Naive B cell (primary cell): Measurements from ENCODE around the gene HNRNPUL1. TPM values are rescaled to one million over a fixed set of nuclear protein-coding genes. Genes with fewer than 3 reads are reported as not detected.
A peak's percentile ranks its signal among the peaks of the same experiment; 100 is the strongest.

Experiments used
- ATAC-seq, 2 donors: fragments of 150-1000 bp; cut with Tn5 transposase; 2 replicates each; pipeline ENCODE4 v1.10.0; 2021; ENCODE audit warnings: low read depth in 2 of 2, mild to moderate bottlenecking in 2 of 2, moderate library complexity in 2 of 2
- DNase-seq: peaks from one replicate; pipeline ENCODE4 v3.0.0; 2022
- H3K27ac Mint-ChIP-seq, 6 donors: one replicate each; pipeline ENCODE4 v1.8.0; 2020 to 2022; ENCODE audit warnings: mild to moderate bottlenecking in 6 of 6, mixed read lengths in 6 of 6, moderate library complexity in 5 of 6, inconsistent platforms in 2 of 6
- H3K27me3 Mint-ChIP-seq, 3 donors: one replicate each; pipeline ENCODE4 v1.8.0; 2021 to 2022; ENCODE audit warnings: mixed read lengths in 3 of 3, mild to moderate bottlenecking in 1 of 3
- H3K36me3 Mint-ChIP-seq, 2 donors: one replicate each; pipeline ENCODE4 v1.8.0; 2020 to 2022; ENCODE audit warnings: mixed read lengths in 2 of 2, inconsistent platforms in 1 of 2, mild to moderate bottlenecking in 1 of 2
- H3K4me1 Mint-ChIP-seq, 3 donors: one replicate each; pipeline ENCODE4 v1.8.0; 2020 to 2022; ENCODE audit warnings: mixed read lengths in 3 of 3, inconsistent platforms in 1 of 3, mild to moderate bottlenecking in 1 of 3, moderate library complexity in 1 of 3
- H3K4me3 Mint-ChIP-seq, 8 donors: one replicate each; pipeline ENCODE4 v1.8.0; 2020 to 2022; ENCODE audit warnings: mild to moderate bottlenecking in 8 of 8, mixed read lengths in 8 of 8, moderate library complexity in 8 of 8, inconsistent platforms in 2 of 8
- H3K9me3 Mint-ChIP-seq, 7 donors: one replicate each; pipeline ENCODE4 v1.8.0; 2020 to 2022; ENCODE audit warnings: mixed read lengths in 7 of 7, mild to moderate bottlenecking in 5 of 7, inconsistent platforms in 2 of 7, moderate library complexity in 1 of 7
- polyA plus RNA-seq, 6 donors: library from polyadenylated mRNA; unstranded; fragments of 300-500 nt; fragmentation: Illumina TruSeq; gene quantifications; one replicate each; pipeline ENCODE4 v1.2.3, GENCODE V29; 2021; ENCODE audit warnings: low read depth in 6 of 6

The HNRNPUL1 gene
- polyA plus RNA-seq, 6 donors from 2014 or later, result 26.2 to 85.3 (median 54.4) TPM

- Mint-ChIP-seq H3K9me3 (peaks cover 0 to 3% (median 0%) of the 10 kb centered on the region in 7 donors), H3K4me1 (peaks cover 49 to 65% (median 63%) of the 10 kb centered on the region in 3 donors), H3K36me3 (peaks cover 4 to 14% of the 10 kb centered on the region in 2 donors), H3K4me3 (peak overlapping the region; percentile 92 to 100 (median 98)), H3K27ac (peak overlapping the region; percentile 97 to 99 (median 99)), H3K27me3 (no peaks in the 10 kb centered on the region)
- ATAC-seq (peak; percentile 30 to 31), DNase-seq (peak; percentile 87)
Measured at GRCh38 chr19:41352609-41353465, 88.7 kb downstream of the HNRNPUL1 start.

GRCh38 chr19:41353466-41354342 lies 89.5 kb downstream of the HNRNPUL1 start, which contains the start of gene TGFB1:
TSS of gene TGFB1 (minus strand) at chr19:41353922. CDS start at chr19:41353044, 878 bp downstream.
- peak within 1 kb of the TSS; percentile 92 to 100 (median 98) for H3K4me3 Mint-ChIP-seq
- DNase-seq (peak; percentile 95), ATAC-seq (peak; percentile 56 to 64)
- no peaks in the 10 kb centered on the region for H3K27me3 Mint-ChIP-seq
- peak within 1 kb of the TSS; percentile 94 to 99 (median 98) for H3K27ac Mint-ChIP-seq
- peaks cover 0 to 3% (median 0%) of the 10 kb centered on the region in 7 donors for H3K9me3 Mint-ChIP-seq
- peaks cover 45 to 63% (median 58%) of the 10 kb centered on the region in 3 donors for H3K4me1 Mint-ChIP-seq
- H3K36me3 Mint-ChIP-seq, result peaks cover 0 to 5% of the 10 kb centered on the region in 2 donors

GRCh38 chr19:41354343-41354953 lies 90.3 kb downstream of the HNRNPUL1 start:
- DNase-seq (no peak), ATAC-seq (no peak)
- Mint-ChIP-seq H3K36me3 (no peaks in the 10 kb centered on the region), H3K4me1 (peaks cover 38 to 55% (median 50%) of the 10 kb centered on the region in 3 donors), H3K27me3 (no peaks in the 10 kb centered on the region), H3K4me3 (peak overlapping the region in 7 of 8 donors; percentile 73 to 100 (median 83)), H3K9me3 (peaks cover 0 to 3% (median 0%) of the 10 kb centered on the region in 7 donors), H3K27ac (peak overlapping the region; percentile 13 to 97 (median 94))

- H3K27me3 Mint-ChIP-seq, result no peaks in the 10 kb centered on the region
- H3K9me3 Mint-ChIP-seq, result peaks cover 0 to 3% (median 0%) of the 10 kb centered on the region in 7 donors
- DNase-seq (no peak), ATAC-seq (no peak)
- H3K36me3 Mint-ChIP-seq, result no peaks in the 10 kb centered on the region
- H3K4me1 Mint-ChIP-seq, result peaks cover 32 to 53% (median 49%) of the 10 kb centered on the region in 3 donors
- H3K27ac Mint-ChIP-seq, result peak overlapping the region in 5 of 6 donors; percentile 62 to 97 (median 78)
- peak overlapping the region in 7 of 8 donors; percentile 17 to 100 (median 67) for H3K4me3 Mint-ChIP-seq
Measured at GRCh38 chr19:41355035-41355434, 90.9 kb downstream of the HNRNPUL1 start.

GRCh38 chr19:41355802-41356201 lies 91.6 kb downstream of the HNRNPUL1 start:
- no peak for DNase-seq
- no peaks in the 10 kb centered on the region for H3K27me3 Mint-ChIP-seq
- ATAC-seq, result no peak
- peaks cover 26 to 48% (median 46%) of the 10 kb centered on the region in 3 donors for H3K4me1 Mint-ChIP-seq
- peaks cover 0 to 2% (median 0%) of the 10 kb centered on the region in 7 donors for H3K9me3 Mint-ChIP-seq
- H3K36me3 Mint-ChIP-seq, result no peaks in the 10 kb centered on the region
- peak overlapping the region in 3 of 8 donors; percentile 17 to 100 (median 47) for H3K4me3 Mint-ChIP-seq
- peak overlapping the region in 3 of 6 donors; percentile 22 to 97 (median 82) for H3K27ac Mint-ChIP-seq

- no peak for DNase-seq
- H3K27me3 Mint-ChIP-seq, result no peaks in the 10 kb centered on the region
- H3K27ac Mint-ChIP-seq, result peak overlapping the region in 4 of 6 donors; percentile 54 to 93 (median 88)
- no peaks in the 10 kb centered on the region for H3K36me3 Mint-ChIP-seq
- peak overlapping the region in 2 of 8 donors; percentile 7 to 72 for H3K4me3 Mint-ChIP-seq
- peaks cover 22 to 37% (median 35%) of the 10 kb centered on the region in 3 donors for H3K4me1 Mint-ChIP-seq
- no peak for ATAC-seq
- H3K9me3 Mint-ChIP-seq, result peaks cover 0 to 1% (median 0%) of the 10 kb centered on the region in 7 donors
Measured at GRCh38 chr19:41356984-41357739, 93.0 kb downstream of the HNRNPUL1 start.

Other genes with a start within 250 kb of the HNRNPUL1 start
- not detected for gene CYP2A13, start 175.9 kb upstream of the HNRNPUL1 start, polyA plus RNA-seq
- under 1 TPM in 1 of 6 donors, not detected in 5; 0.13 TPM for gene CYP2F1, start 149.9 kb upstream of the HNRNPUL1 start, polyA plus RNA-seq
- gene CYP2S1, start 71.2 kb upstream of the HNRNPUL1 start, polyA plus RNA-seq, result not detected
- 1 to 10 TPM in 1 of 6 donors, under 1 TPM in 4, not detected in 1; 0.05 to 1.4 (median 0.26) TPM for gene AXL, start 45.1 kb upstream of the HNRNPUL1 start, polyA plus RNA-seq
- gene CCDC97, start 45.8 kb downstream of the HNRNPUL1 start, polyA plus RNA-seq, result 10 to 100 TPM; 19.8 to 37.2 (median 31.7) TPM
- gene TGFB1, start 89.5 kb downstream of the HNRNPUL1 start, polyA plus RNA-seq, result 10 to 100 TPM; 20.1 to 61.9 (median 35.4) TPM
- 10 to 100 TPM in 5 of 6 donors, 1 to 10 TPM in 1; 3.2 to 17.3 (median 14.3) TPM for gene B9D2, start 99.8 kb downstream of the HNRNPUL1 start, polyA plus RNA-seq
- 1 to 10 TPM in 5 of 6 donors, not detected in 1; 1.7 to 3.5 (median 2.2) TPM for gene TMEM91, start 112.2 kb downstream of the HNRNPUL1 start, polyA plus RNA-seq
- gene EXOSC5, start 133.0 kb downstream of the HNRNPUL1 start, polyA plus RNA-seq, result 10 to 100 TPM; 48.5 to 74.5 (median 62.6) TPM
- gene BCKDHA, start 133.4 kb downstream of the HNRNPUL1 start, polyA plus RNA-seq, result 10 to 100 TPM; 50.3 to 79.8 (median 68.0) TPM
- under 1 TPM in 4 of 6 donors, not detected in 2; 0.26 to 0.93 (median 0.35) TPM for gene B3GNT8, start 163.0 kb downstream of the HNRNPUL1 start, polyA plus RNA-seq
- 10 to 100 TPM; 47.0 to 67.1 (median 57.7) TPM for gene DMAC2, start 175.5 kb downstream of the HNRNPUL1 start, polyA plus RNA-seq
- not detected for gene ERICH4, start 178.8 kb downstream of the HNRNPUL1 start, polyA plus RNA-seq